AG04450 (cell line): ENCODE results near the gene DOCK3. TPM values are rescaled to one million over a fixed set of nuclear protein-coding genes. Genes with fewer than 3 reads are reported as not detected.

Experiments used
- CTCF ChIA-PET: fragments of 300-600, 350-600 bp; formaldehyde crosslinking; extraction: SDS; loops from one replicate; lab custom pipeline; 2022; ENCODE audit warnings: antibody characterized with exemption, inconsistent platforms; lab: Charles Lee
- POLR2A ChIA-PET: fragments of 350-600 bp; formaldehyde crosslinking; extraction: SDS; loops from one replicate; lab custom pipeline; 2021; ENCODE audit warnings: antibody characterized with exemption, inconsistent platforms; lab: Yijun Ruan, JAX
- DNase-seq: peaks from one replicate; pipeline ENCODE4 v3.0.0-alpha.2; 2011; ENCODE audit warnings: low read depth, low spot score
- H3K27ac ChIP-seq: one replicate; pipeline ENCODE4 v1.5.1; 2012; ENCODE audit warnings: low read depth, low read length, control low read depth
- H3K27me3 ChIP-seq: one replicate; pipeline ENCODE4 v1.6.0; 2012; ENCODE audit warnings: low read length; ENCODE audit not compliant: control insufficient read depth, insufficient read depth
- H3K4me3 ChIP-seq: 2 replicates; pipeline ENCODE4 v1.5.1; 2011; ENCODE audit warnings: mild to moderate bottlenecking, low read depth, low read length, control low read depth
- H3K9me3 ChIP-seq: 2 replicates; pipeline ENCODE4 v1.5.1; 2012; ENCODE audit warnings: low read length; ENCODE audit not compliant: control insufficient read depth, insufficient read depth
- CTCF ChIP-seq: IDR thresholded peaks from 2 replicates; pipeline ENCODE4 v1.5.1; 2011; ENCODE audit warnings: low read depth, low read length, control low read depth, inconsistent platforms
- polyA plus RNA-seq: library from polyadenylated mRNA; depleted of rRNA; stranded (reverse); fragments of >200 nt; gene quantifications from 2 replicates; pipeline ENCODE4 v1.2.3, GENCODE V29; 2011

DOCK3 gene
- polyA plus RNA-seq, 1 experiment, result 0.07 TPM

- peak overlapping the region; percentile 43 for H3K27ac ChIP-seq
- POLR2A ChIA-PET, result no interaction called here
- no peak for DNase-seq
- TF ChIP-seq CTCF, result peak; percentile 84; the same call in 1 of the 2 replicates
- CTCF ChIA-PET, result interaction anchor here (0.6 to 6.7 kb wide), 33 partner anchors 10 to 1955 kb away, joined by 3 to 55 read pairs (median 6); partner anchors contain the start of genes CISH and DCAF1
- H3K27me3 ChIP-seq, result no peaks in the 10 kb centered on the region
- H3K4me3 ChIP-seq, result peak overlapping the region; percentile 49
- peaks cover 17% of the 10 kb centered on the region for H3K9me3 ChIP-seq
Observed at GRCh38 chr3:51390246-51391074, 715.7 kb downstream of the DOCK3 start.

GRCh38 chr3:51391075-51391565 is 716.4 kb downstream of the DOCK3 start, which contains the start of gene RBM15B:
Gene RBM15B, plus strand, starts transcription at chr3:51391285. Its CDS starts 115 bp downstream, at chr3:51391400.
- DNase-seq, result peak; percentile 89
- POLR2A ChIA-PET, result interaction anchor here (1.1 kb wide), 1 partner anchor 109 kb away, joined by 3 read pairs; the partner anchor contains the start of gene DCAF1
- Histone ChIP-seq H3K27me3 (no peaks in the 10 kb centered on the region), H3K9me3 (peaks cover 17% of the 10 kb centered on the region), H3K4me3 (peak within 1 kb of the TSS; percentile 72), H3K27ac (peak within 1 kb of the TSS; percentile 43)
- CTCF ChIA-PET, result interaction anchor here (0.7 to 4.1 kb wide), 6 partner anchors 11 to 775 kb away, joined by 3 to 55 read pairs (median 24); partner anchors contain the start of gene DCAF1
- TF ChIP-seq CTCF, result no peak; the same call in 1 of the 2 replicates

DNA sequence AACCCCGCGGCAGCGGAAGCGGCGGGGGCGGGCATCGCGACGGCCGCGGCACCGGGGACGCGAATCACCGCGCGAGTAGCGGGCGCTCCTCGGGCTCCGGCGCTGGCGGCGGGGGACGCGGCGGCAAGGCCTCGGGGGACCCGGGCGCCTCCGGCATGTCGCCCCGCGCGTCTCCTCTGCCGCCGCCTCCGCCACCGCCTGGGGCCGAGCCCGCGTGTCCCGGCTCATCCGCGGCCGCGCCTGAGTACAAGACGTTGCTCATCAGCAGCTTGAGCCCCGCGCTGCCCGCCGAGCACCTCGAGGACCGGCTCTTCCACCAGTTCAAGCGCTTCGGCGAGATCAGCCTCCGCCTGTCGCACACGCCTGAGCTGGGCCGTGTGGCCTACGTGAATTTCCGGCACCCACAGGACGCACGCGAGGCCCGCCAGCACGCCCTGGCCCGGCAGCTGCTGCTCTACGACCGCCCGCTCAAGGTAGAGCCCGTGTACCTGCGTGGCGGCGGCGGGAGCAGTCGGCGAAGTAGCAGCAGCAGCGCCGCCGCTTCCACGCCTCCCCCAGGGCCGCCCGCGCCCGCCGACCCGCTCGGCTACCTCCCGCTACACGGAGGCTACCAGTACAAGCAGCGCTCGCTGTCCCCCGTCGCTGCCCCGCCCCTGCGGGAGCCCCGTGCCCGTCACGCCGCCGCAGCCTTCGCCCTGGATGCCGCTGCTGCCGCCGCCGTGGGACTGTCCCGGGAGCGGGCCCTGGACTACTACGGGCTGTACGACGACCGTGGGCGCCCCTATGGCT is 717.0 kb downstream of the DOCK3 start:
- Histone ChIP-seq H3K4me3 (peak overlapping the region; percentile 72), H3K27me3 (no peaks in the 10 kb centered on the region), H3K27ac (no peak overlapping the region), H3K9me3 (peaks cover 17% of the 10 kb centered on the region)
- no peak for DNase-seq
- no peak for TF ChIP-seq CTCF
- POLR2A ChIA-PET, result interaction anchor here (1.1 kb wide), 1 partner anchor 108 kb away, joined by 3 read pairs; the partner anchor contains the start of gene DCAF1
- CTCF ChIA-PET, result interaction anchor here (2.1 kb wide), 1 partner anchor 290 kb away, joined by 6 read pairs; no protein-coding TSS in a partner anchor

DNA sequence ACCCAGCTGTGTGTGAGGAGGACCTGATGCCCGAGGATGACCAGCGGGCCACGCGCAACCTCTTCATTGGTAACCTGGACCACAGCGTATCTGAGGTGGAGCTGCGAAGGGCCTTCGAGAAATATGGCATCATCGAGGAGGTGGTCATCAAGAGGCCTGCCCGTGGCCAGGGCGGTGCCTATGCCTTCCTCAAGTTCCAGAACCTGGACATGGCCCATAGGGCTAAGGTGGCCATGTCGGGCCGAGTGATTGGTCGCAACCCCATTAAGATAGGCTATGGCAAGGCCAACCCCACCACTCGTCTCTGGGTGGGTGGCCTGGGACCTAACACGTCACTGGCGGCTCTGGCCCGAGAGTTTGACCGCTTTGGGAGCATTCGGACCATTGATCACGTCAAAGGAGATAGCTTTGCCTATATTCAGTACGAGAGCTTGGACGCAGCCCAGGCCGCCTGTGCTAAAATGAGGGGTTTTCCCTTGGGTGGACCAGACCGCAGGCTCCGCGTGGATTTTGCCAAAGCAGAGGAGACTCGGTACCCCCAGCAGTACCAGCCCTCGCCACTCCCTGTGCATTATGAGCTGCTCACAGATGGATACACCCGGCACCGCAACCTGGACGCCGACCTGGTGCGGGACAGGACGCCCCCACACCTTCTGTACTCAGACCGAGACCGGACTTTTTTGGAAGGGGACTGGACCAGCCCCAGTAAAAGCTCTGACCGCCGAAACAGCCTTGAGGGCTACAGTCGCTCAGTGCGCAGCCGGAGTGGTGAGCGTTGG is 717.8 kb downstream of the DOCK3 start:
- TF ChIP-seq CTCF, result no peak
- DNase-seq, result no peak
- H3K27me3 ChIP-seq, result no peaks in the 10 kb centered on the region
- ChIA-PET POLR2A (interaction anchor here (1.1 to 1.4 kb wide), 2 partner anchors 8 to 107 kb away, joined by 3 read pairs; partner anchors contain the start of genes DCAF1 and MANF), CTCF (interaction anchor here (2.1 kb wide), 1 partner anchor 290 kb away, joined by 6 read pairs; no protein-coding TSS in a partner anchor)
- H3K4me3 ChIP-seq, result peak overlapping the region; percentile 72
- H3K9me3 ChIP-seq, result peaks cover 17% of the 10 kb centered on the region
- H3K27ac ChIP-seq, result no peak overlapping the region
